C4-2B (cell line): ENCODE results near the gene SHISA9.

ENCODE experiments used
- ZFX ChIP-seq: fragments of 450-650 bp; IDR thresholded peaks from 2 replicates; pipeline ENCODE4 v1.6.1; 2017
- TF ChIP-seq, protein P1 (sequence below): fragments of 450-650 bp; conservative IDR thresholded peaks from 2 replicates; pipeline ENCODE4 v1.5.1; 2017; ENCODE audit warnings: mild to moderate bottlenecking

DNA sequence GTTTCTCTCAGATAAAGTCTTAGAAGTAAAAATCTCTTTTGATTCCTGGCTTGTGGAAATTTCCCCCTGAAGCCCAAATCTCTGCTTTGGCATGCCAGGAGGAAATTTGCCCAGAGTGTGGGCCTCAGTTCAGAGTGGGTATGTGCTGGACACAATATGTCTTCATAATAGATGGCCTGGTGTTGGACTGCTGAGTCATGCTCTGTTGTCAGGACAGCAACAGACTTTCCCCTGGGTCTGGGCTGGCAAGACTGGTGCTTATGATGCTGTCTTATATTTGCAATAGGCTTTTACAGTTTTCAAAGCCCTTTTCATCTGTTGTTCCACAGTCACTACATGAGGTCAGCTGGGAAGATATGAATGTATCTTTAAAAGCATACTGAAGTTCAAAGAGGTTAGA lies 57.0 kb downstream of the SHISA9 start:
- TF ChIP-seq, protein P1, sequence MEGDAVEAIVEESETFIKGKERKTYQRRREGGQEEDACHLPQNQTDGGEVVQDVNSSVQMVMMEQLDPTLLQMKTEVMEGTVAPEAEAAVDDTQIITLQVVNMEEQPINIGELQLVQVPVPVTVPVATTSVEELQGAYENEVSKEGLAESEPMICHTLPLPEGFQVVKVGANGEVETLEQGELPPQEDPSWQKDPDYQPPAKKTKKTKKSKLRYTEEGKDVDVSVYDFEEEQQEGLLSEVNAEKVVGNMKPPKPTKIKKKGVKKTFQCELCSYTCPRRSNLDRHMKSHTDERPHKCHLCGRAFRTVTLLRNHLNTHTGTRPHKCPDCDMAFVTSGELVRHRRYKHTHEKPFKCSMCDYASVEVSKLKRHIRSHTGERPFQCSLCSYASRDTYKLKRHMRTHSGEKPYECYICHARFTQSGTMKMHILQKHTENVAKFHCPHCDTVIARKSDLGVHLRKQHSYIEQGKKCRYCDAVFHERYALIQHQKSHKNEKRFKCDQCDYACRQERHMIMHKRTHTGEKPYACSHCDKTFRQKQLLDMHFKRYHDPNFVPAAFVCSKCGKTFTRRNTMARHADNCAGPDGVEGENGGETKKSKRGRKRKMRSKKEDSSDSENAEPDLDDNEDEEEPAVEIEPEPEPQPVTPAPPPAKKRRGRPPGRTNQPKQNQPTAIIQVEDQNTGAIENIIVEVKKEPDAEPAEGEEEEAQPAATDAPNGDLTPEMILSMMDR, result no peak
- TF ChIP-seq ZFX, result no peak
